HG03520 (cell line): ENCODE data around the gene KRTAP6-1.

ENCODE experiments used
- ATAC-seq: cut with Tn5 transposase; IDR thresholded peaks from one replicate; pipeline ENCODE4 v1.9.1; 2021; ENCODE audit warnings: mild to moderate bottlenecking, moderate library complexity; ENCODE audit not compliant: unreplicated experiment

Gene KRTAP6-1

GRCh38 chr21:30579346-30579745 is 34.4 kb downstream of the KRTAP6-1 start:
- ATAC-seq = no peak

DNA sequence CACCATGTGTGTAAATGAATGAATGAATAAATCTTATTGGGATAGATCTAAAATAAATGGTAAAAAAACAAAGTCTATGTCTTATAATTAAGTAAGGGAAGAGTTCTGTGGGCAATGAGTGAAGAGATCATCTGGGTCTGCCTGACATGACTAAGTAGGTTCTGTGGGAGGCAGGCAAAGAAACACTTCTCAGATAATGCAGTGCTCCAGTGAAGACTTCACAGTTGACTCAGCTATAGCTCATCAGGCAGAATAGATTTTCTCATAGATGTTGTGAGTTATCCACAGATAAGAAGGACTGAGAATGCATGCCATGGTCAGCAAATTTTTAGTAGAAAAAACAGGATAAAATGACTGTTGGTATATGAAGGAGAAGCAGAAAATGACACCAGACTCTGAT is 36.0 kb downstream of the KRTAP6-1 start:
- ATAC-seq = no peak

DNA sequence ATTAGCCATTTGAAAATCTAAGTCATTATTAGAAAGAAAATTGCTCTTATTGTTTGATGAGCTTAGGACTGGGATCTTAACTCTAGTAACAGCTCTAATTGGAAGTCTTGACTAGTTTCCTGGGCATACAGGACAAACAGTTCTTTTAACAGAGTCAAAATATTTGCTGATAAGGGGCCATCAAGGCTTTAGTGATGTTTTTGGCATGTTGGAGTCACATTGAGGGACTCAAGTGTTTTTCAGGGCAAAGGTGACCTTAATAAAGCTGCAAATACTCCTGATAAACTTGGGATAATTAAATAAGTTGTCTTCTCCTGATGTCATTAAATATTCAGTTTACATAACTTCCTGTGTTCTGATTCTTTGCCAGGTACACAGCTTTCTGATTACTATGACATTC is 46.1 kb downstream of the KRTAP6-1 start:
- no peak for ATAC-seq

- no peak for ATAC-seq
Measured at GRCh38 chr21:30563630-30564029, 50.1 kb downstream of the KRTAP6-1 start.
